Measurements from ENCODE around the gene TRAPPC13. TPM values are rescaled to one million over a fixed set of nuclear protein-coding genes. Genes with fewer than 3 reads are reported as not detected.
A peak's percentile ranks its signal among the peaks of the same experiment; 100 is the strongest.
"Not testable (repeated sequence)": the region's sequence is repeated elsewhere in the genome, so short reads cannot be mapped to it uniquely, and the experiment has no call there.

TRAPPC13 gene, protein sequence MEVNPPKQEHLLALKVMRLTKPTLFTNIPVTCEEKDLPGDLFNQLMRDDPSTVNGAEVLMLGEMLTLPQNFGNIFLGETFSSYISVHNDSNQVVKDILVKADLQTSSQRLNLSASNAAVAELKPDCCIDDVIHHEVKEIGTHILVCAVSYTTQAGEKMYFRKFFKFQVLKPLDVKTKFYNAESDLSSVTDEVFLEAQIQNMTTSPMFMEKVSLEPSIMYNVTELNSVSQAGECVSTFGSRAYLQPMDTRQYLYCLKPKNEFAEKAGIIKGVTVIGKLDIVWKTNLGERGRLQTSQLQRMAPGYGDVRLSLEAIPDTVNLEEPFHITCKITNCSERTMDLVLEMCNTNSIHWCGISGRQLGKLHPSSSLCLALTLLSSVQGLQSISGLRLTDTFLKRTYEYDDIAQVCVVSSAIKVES
- total RNA-seq: 10 to 100 TPM; 11.1 to 16.5 (median 13.5) TPM
- 10 to 100 TPM; 10.8 to 19.6 (median 12.7) TPM for polyA plus RNA-seq
- long read RNA-seq, donor 1, partial matches to known transcripts: 0 of 6 reads
- long read RNA-seq, donor 1, other reads (novel, unspliced or antisense): 5 of 6 reads
- long read RNA-seq, donor 2, partial matches to known transcripts: 1 of 13 reads
- long read RNA-seq, donor 2, other reads (novel, unspliced or antisense): 8 of 13 reads

DNA sequence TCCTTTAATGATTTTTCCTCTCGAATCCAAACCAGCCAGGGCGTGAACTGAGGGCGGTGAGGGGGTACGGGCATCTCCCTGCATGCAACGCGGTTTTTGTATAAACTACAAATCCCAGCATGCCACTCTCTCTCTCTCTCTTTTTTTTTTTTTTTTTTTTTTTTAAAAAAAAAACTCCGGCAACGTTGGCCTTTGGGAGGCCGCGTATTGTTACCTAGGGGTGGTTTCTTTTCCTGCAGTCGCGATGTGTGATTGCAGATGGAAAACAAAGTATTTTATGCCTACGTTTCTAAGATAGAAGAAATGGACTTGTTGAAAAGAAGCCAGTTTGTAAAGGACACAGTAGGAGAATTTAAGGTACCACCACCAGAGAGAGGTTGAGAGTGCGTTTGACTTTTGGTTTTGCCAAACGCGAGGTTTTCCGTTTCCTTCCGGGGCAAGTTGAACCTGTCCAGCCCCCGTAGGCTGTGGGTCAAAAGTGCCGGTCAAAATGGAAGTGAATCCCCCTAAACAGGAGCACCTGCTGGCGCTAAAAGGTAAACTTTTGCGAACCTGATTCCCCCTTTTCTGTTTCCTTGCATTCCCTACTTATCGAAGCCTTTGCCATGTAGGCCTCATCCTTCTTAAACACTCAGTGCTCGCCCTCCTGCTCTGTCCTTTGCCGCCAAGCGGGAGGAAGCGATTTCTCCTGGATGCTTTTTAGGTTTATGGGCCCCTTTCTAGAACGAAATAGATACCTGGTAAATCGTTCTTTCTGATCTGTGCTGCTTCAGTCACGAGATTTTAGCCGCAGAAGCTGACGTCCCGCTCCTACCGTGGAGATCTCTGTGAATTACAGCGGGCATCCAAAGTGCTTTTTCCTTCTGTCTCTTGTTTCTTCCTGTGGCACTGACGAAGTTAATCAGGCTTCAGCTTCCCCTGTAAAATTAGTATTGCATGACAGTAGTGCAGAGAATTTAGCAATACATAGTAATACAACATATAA is at the start of gene TRAPPC13, which contains the start of gene SHLD3:
TSS of gene TRAPPC13 (plus strand) at position 457 of the 985 bp plus-strand sequence. CDS start at position 491, 34 bp downstream.
TSS of gene SHLD3 (plus strand) at position 457 of the 985 bp plus-strand sequence. CDS start 4,561 bp downstream, outside the sequence.
- Histone ChIP-seq H3K4me3 (peak within 1 kb of the TSS; percentile 86), H3K27me3 (ENCODE audit: insufficient read depth in 3 of 3, low read length in 2 of 3) (no peaks in the 10 kb centered on the region), H3K36me3 (ENCODE audit: insufficient read depth in 1 of 2, low read depth in 1 of 2) (peaks cover 0 to 14% of the 10 kb centered on the region in 2 donors), H3K4me1 (peaks cover 36% of the 10 kb centered on the region), H3K9me3 (no peaks in the 10 kb centered on the region), H3K27ac (peak within 1 kb of the TSS; percentile 88)
- WGBS, 3 donors: 0 to 1% (median 0%) methylated on average over 36 of the region's 36 CpGs
- ATAC-seq (peak; percentile 91 to 93 (median 91)), DNase-seq (peak; percentile 79 to 86)
- intact Hi-C loops (cut with DNase I): loop anchor here in 1 of 2 donors (10.0 kb wide), 1 partner anchor 520 kb away; the partner anchor contains the start of gene SREK1
- TF ChIP-seq, protein P1, sequence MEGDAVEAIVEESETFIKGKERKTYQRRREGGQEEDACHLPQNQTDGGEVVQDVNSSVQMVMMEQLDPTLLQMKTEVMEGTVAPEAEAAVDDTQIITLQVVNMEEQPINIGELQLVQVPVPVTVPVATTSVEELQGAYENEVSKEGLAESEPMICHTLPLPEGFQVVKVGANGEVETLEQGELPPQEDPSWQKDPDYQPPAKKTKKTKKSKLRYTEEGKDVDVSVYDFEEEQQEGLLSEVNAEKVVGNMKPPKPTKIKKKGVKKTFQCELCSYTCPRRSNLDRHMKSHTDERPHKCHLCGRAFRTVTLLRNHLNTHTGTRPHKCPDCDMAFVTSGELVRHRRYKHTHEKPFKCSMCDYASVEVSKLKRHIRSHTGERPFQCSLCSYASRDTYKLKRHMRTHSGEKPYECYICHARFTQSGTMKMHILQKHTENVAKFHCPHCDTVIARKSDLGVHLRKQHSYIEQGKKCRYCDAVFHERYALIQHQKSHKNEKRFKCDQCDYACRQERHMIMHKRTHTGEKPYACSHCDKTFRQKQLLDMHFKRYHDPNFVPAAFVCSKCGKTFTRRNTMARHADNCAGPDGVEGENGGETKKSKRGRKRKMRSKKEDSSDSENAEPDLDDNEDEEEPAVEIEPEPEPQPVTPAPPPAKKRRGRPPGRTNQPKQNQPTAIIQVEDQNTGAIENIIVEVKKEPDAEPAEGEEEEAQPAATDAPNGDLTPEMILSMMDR (IDR thresholded peaks at IDR 0.05): peak; percentile 6

DNA sequence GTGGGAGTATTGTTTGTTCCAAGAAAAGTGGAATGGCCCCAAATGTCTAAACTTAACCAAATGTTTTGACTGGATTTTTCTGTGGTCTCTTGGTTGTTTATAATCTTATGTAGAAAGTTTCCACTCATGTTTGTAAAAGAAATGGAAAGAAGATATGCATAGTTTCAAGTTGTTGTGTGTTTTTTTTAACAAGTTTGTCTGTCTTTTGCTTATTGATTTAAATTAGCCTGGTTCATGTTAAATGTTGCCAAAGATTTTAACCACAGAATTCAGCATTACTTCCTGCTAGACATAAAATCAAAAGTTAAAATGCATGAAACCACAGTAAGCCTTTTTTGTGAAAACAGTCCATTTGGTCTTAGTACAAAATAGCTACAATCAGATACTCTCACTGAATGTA is 47.7 kb upstream of the TRAPPC13 start:
- TF ChIP-seq, protein P1 (IDR thresholded peaks at IDR 0.05): no peak
- peaks cover 7 to 83% of the 10 kb centered on the region in 2 donors for H3K36me3 ChIP-seq (ENCODE audit: insufficient read depth in 1 of 2, low read depth in 1 of 2)
- H3K27me3 ChIP-seq (ENCODE audit: insufficient read depth in 3 of 3, low read length in 2 of 3): no peaks in the 10 kb centered on the region

GRCh38 chr5:65588694-65589093 is 36.1 kb upstream of the TRAPPC13 start:
- TF ChIP-seq, protein P1 (IDR thresholded peaks at IDR 0.05): no peak
- no peak for ATAC-seq
- H3K4me3 ChIP-seq: no peak overlapping the region
- H3K9me3 ChIP-seq: no peaks in the 10 kb centered on the region
- no peak for DNase-seq
- peaks cover 0 to 100% of the 10 kb centered on the region in 2 donors for H3K36me3 ChIP-seq (ENCODE audit: insufficient read depth in 1 of 2, low read depth in 1 of 2)
- H3K27ac ChIP-seq: no peak overlapping the region
- 92 to 97% (median 96%) methylated on average over 2 of the region's 2 CpGs for WGBS, 3 donors
- no peaks in the 10 kb centered on the region for H3K27me3 ChIP-seq (ENCODE audit: insufficient read depth in 3 of 3, low read length in 2 of 3)
- intact Hi-C loops (cut with DNase I): loop anchor here in 1 of 2 donors (10.0 kb wide), 1 partner anchor 586 kb away; no protein-coding TSS in a partner anchor
- no peaks in the 10 kb centered on the region for H3K4me1 ChIP-seq

More for the DNA sequence above, 47.7 kb upstream of the TRAPPC13 start:
- Histone ChIP-seq H3K9me3 (no peaks in the 10 kb centered on the region), H3K4me3 (no peak overlapping the region), H3K4me1 (no peaks in the 10 kb centered on the region), H3K27ac (no peak overlapping the region)
- DNase-seq: no peak
- intact Hi-C loops (cut with DNase I): no loop called here
- no peak for ATAC-seq

GRCh38 chr5:65601761-65602160 is 23.1 kb upstream of the TRAPPC13 start:
- intact Hi-C loops (cut with DNase I): loop anchor here in 1 of 2 donors (5.0 kb wide), 1 partner anchor 1506 kb away; no protein-coding TSS in a partner anchor
- not testable (repeated sequence) for ATAC-seq

More at GRCh38 chr5:65601761-65602160, 23.1 kb upstream of the TRAPPC13 start:
- H3K27ac ChIP-seq; H3K4me3 ChIP-seq; DNase-seq; H3K9me3 ChIP-seq; H3K27me3 ChIP-seq (ENCODE audit: insufficient read depth in 3 of 3, low read length in 2 of 3); H3K4me1 ChIP-seq: not testable (repeated sequence)
- WGBS, 3 donors: 94 to 100% (median 95%) methylated on average over 1 of the region's 1 CpG
- peaks cover 0 to 94% of the 10 kb centered on the region in 2 donors for H3K36me3 ChIP-seq (ENCODE audit: insufficient read depth in 1 of 2, low read depth in 1 of 2)
